ENCODE data around the gene HDHD3.

- TF ChIP-seq RARB (CRISPR knock-in tag; IDR thresholded peaks at IDR 0.05) (no peak), TCF4 (CRISPR knock-in tag; IDR thresholded peaks at IDR 0.05; ENCODE audit: borderline replicate concordance) (no peak), ISL1 (CRISPR knock-in tag; IDR thresholded peaks at IDR 0.05) (no peak), ZNF565 (CRISPR knock-in tag; conservative IDR thresholded peaks at IDR 0.05; ENCODE audit: low read depth) (no peak), ARNTL (CRISPR knock-in tag; IDR thresholded peaks at IDR 0.05; ENCODE audit: borderline replicate concordance, low read depth) (no peak), PATZ1 (CRISPR knock-in tag; IDR thresholded peaks at IDR 0.05; ENCODE audit: borderline replicate concordance) (no peak), ZFP3 (CRISPR knock-in tag; IDR thresholded peaks at IDR 0.05) (no peak), CSDC2 (CRISPR knock-in tag; IDR thresholded peaks at IDR 0.05) (no peak), ZNF8 (CRISPR knock-in tag; IDR thresholded peaks at IDR 0.05) (no peak)
Observed at GRCh38 chr9:113361304-113362018, 15.3 kb downstream of the HDHD3 start.
